NCI-H2171 treated with DMSO at 0.1 percent for 48 hours (cell line): ENCODE data around the gene HSPA1A.
A peak's percentile ranks its signal among the peaks of the same experiment; 100 is the strongest.

ENCODE experiments used
- DNase-seq: peaks from one replicate; lab custom pipeline; 2025; lab: John Stamatoyannopoulos, UW

Gene HSPA1A

GRCh38 chr6:31815025-31815838 lies at the start of gene HSPA1A, which contains the start of gene HSPA1L:
HSPA1A (plus strand) TSS chr6:31815543; CDS start chr6:31815757, 214 bp downstream.
HSPA1L (minus strand) TSS chr6:31815283; CDS start chr6:31811972, 3,311 bp downstream.
- DNase-seq, result no peak

- DNase-seq, result no peak
Measured at GRCh38 chr6:31765559-31765909, 49.8 kb upstream of the HSPA1A start.

- no peak for DNase-seq
Measured at GRCh38 chr6:31765910-31766794, 49.2 kb upstream of the HSPA1A start.

GRCh38 chr6:31767096-31767645 lies 48.2 kb upstream of the HSPA1A start:
- no peak for DNase-seq

GRCh38 chr6:31768363-31769257 lies 46.7 kb upstream of the HSPA1A start:
- no peak for DNase-seq

- peak; percentile 51 for DNase-seq
Measured at GRCh38 chr6:31769684-31770371, 45.5 kb upstream of the HSPA1A start.

- DNase-seq, result no peak
Measured at GRCh38 chr6:31770860-31771259, 44.5 kb upstream of the HSPA1A start.

GRCh38 chr6:31771992-31772358 lies 43.4 kb upstream of the HSPA1A start:
- DNase-seq, result no peak

GRCh38 chr6:31775184-31775583 lies 40.2 kb upstream of the HSPA1A start:
- no peak for DNase-seq

GRCh38 chr6:31775633-31776484 lies 39.5 kb upstream of the HSPA1A start:
- DNase-seq, result no peak

GRCh38 chr6:31776485-31776988 lies 38.8 kb upstream of the HSPA1A start:
- DNase-seq, result peak; percentile 64

- peak; percentile 64 for DNase-seq
Measured at GRCh38 chr6:31776989-31777666, 38.2 kb upstream of the HSPA1A start, which contains the start of gene VWA7. VWA7 (minus strand) TSS chr6:31777328; CDS start chr6:31776779, 549 bp downstream.

- DNase-seq, result no peak
Measured at GRCh38 chr6:31777667-31778050, 37.7 kb upstream of the HSPA1A start.

- DNase-seq, result no peak
Measured at GRCh38 chr6:31778193-31778592, 37.1 kb upstream of the HSPA1A start.

- DNase-seq, result no peak
Measured at GRCh38 chr6:31778999-31779885, 36.1 kb upstream of the HSPA1A start.

- no peak for DNase-seq
Measured at GRCh38 chr6:31779908-31780307, 35.4 kb upstream of the HSPA1A start.

GRCh38 chr6:31780507-31781243 lies 34.7 kb upstream of the HSPA1A start:
- DNase-seq, result no peak
